ENCODE results near the gene PAQR7. TPM values are rescaled to one million over a fixed set of nuclear protein-coding genes. Genes with fewer than 3 reads are reported as not detected.

PAQR7 gene
- total RNA-seq, 2 experiments from 2014 or later = 0.22 to 1.3 TPM

DNA sequence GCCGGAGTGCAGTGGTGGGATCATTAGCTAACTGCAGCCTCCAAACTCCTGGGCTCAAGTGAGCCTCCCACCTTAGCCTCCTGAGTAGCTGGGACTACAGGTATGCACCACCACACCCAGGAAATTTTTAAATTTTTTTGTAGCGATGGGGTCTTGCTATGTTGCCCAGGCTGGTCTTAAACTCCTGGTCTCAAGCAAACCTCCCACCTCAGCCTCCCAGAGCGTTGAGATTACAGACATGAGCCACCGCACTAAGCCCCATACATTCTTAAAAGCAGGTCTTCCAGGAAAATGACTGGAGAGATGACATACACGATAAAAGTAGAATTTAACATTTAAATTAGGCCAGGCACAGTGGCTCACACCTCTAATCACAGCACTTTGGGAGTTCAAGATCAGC, 42.4 kb downstream of the PAQR7 start:
- H3K79me2 ChIP-seq (ENCODE audit: insufficient read depth, low read depth, low read length) = no peaks in the 10 kb centered on the region; the same call in 1 of the 2 replicates
- H3K9me3 ChIP-seq (ENCODE audit: low read length) = no peaks in the 10 kb centered on the region
- H3K4me2 ChIP-seq (ENCODE audit: low read length) = no peak overlapping the region
- H4K20me1 ChIP-seq (ENCODE audit: insufficient read depth, low read length) = no peaks in the 10 kb centered on the region
- H3K36me3 ChIP-seq (ENCODE audit: insufficient read depth, low read length) = peaks cover 91% of the 10 kb centered on the region
- no peak overlapping the region for H3K27ac ChIP-seq (ENCODE audit: low read depth, low read length, poor library complexity, severe bottlenecking)
- no peaks in the 10 kb centered on the region for H3K9me2 ChIP-seq (ENCODE audit: insufficient read depth, low read length)
- CTCF ChIA-PET (ENCODE audit: unreplicated experiment) = no interaction called here
- no peak overlapping the region for H2AFZ ChIP-seq (ENCODE audit: low read length)
- H3K4me3 ChIP-seq (ENCODE audit: low read depth, low read length, poor library complexity, severe bottlenecking) = no peak overlapping the region
- POLR2A ChIA-PET = interaction anchor here (1.4 kb wide), 1 partner anchor 12 kb away, joined by 5 read pairs; no protein-coding TSS in a partner anchor
- H3K4me1 ChIP-seq (ENCODE audit: insufficient read depth, low read length, poor library complexity, severe bottlenecking) = no peaks in the 10 kb centered on the region
- no peak for TF ChIP-seq EZH2phosphoT487 (IDR thresholded peaks at IDR 0.05; ENCODE audit: borderline replicate concordance, low read depth, low read length)
- TF ChIP-seq, protein P1, sequence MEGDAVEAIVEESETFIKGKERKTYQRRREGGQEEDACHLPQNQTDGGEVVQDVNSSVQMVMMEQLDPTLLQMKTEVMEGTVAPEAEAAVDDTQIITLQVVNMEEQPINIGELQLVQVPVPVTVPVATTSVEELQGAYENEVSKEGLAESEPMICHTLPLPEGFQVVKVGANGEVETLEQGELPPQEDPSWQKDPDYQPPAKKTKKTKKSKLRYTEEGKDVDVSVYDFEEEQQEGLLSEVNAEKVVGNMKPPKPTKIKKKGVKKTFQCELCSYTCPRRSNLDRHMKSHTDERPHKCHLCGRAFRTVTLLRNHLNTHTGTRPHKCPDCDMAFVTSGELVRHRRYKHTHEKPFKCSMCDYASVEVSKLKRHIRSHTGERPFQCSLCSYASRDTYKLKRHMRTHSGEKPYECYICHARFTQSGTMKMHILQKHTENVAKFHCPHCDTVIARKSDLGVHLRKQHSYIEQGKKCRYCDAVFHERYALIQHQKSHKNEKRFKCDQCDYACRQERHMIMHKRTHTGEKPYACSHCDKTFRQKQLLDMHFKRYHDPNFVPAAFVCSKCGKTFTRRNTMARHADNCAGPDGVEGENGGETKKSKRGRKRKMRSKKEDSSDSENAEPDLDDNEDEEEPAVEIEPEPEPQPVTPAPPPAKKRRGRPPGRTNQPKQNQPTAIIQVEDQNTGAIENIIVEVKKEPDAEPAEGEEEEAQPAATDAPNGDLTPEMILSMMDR (conservative IDR thresholded peaks at IDR 0.05; ENCODE audit: low read length) = no peak
- no peak for DNase-seq (ENCODE audit: low spot score)
- intact Hi-C loops (cut with micrococcal nuclease; ENCODE audit: unreplicated experiment) = no loop called here
- BruUV-seq (replicated peaks) = no TSS peak

- no peak for TF ChIP-seq EZH2phosphoT487 (IDR thresholded peaks at IDR 0.05; ENCODE audit: borderline replicate concordance, low read depth, low read length)
- TF ChIP-seq, protein P1 (conservative IDR thresholded peaks at IDR 0.05; ENCODE audit: low read length) = no peak
- BruUV-seq (replicated peaks) = TSS peak; percentile 70
- Histone ChIP-seq H3K9me3 (ENCODE audit: low read length) (no peaks in the 10 kb centered on the region), H3K79me2 (ENCODE audit: insufficient read depth, low read depth, low read length) (no peaks in the 10 kb centered on the region; the same call in 1 of the 2 replicates), H2AFZ (ENCODE audit: low read length) (no peak overlapping the region), H3K4me1 (ENCODE audit: insufficient read depth, low read length, poor library complexity, severe bottlenecking) (no peaks in the 10 kb centered on the region), H3K36me3 (ENCODE audit: insufficient read depth, low read length) (peaks cover 97% of the 10 kb centered on the region), H3K27ac (ENCODE audit: low read depth, low read length, poor library complexity, severe bottlenecking) (no peak overlapping the region), H3K4me3 (ENCODE audit: low read depth, low read length, poor library complexity, severe bottlenecking) (no peak overlapping the region), H3K4me2 (ENCODE audit: low read length) (no peak overlapping the region), H3K9me2 (ENCODE audit: insufficient read depth, low read length) (no peaks in the 10 kb centered on the region), H4K20me1 (ENCODE audit: insufficient read depth, low read length) (no peaks in the 10 kb centered on the region)
- POLR2A ChIA-PET = no interaction called here
- intact Hi-C loops (cut with micrococcal nuclease; ENCODE audit: unreplicated experiment) = no loop called here
- DNase-seq (ENCODE audit: low spot score) = no peak
- CTCF ChIA-PET (ENCODE audit: unreplicated experiment) = interaction anchor here (0.5 kb wide), 1 partner anchor 165 kb away, joined by 3 read pairs; no protein-coding TSS in a partner anchor
Measured at GRCh38 chr1:25832336-25833037, 43.0 kb downstream of the PAQR7 start.

Data from OCI-LY7 (cell line).